H9 (cell line): ENCODE results near the gene GRM1. TPM values are rescaled to one million over a fixed set of nuclear protein-coding genes. Genes with fewer than 3 reads are reported as not detected.

ENCODE experiments used
- DNase-seq: peaks from one replicate; pipeline ENCODE4 v3.0.0-alpha.2; 2017
- H2AFZ ChIP-seq: one replicate; pipeline ENCODE4 v1.6.1; 2013; ENCODE audit warnings: mild to moderate bottlenecking, low read length, control low read depth, moderate library complexity
- H2AK5ac ChIP-seq: 2 replicates; pipeline ENCODE4 v1.6.1; 2013; ENCODE audit warnings: low read length, control low read depth, mixed read lengths; ENCODE audit not compliant: insufficient read length
- H2BK120ac ChIP-seq: one replicate; pipeline ENCODE4 v1.6.1; 2013; ENCODE audit warnings: low read depth, mild to moderate bottlenecking, low read length, control low read depth, inconsistent platforms; ENCODE audit not compliant: poor library complexity, severe bottlenecking
- H2BK12ac ChIP-seq: 2 replicates; pipeline ENCODE4 v1.6.1; 2013; ENCODE audit warnings: low read length, control low read depth, mixed read lengths, low read depth; ENCODE audit not compliant: insufficient read length
- H2BK15ac ChIP-seq: 2 replicates; pipeline ENCODE4 v1.6.1; 2013; ENCODE audit warnings: low read depth, low read length, control low read depth
- H2BK20ac ChIP-seq: one replicate; pipeline ENCODE4 v1.6.1; 2013; ENCODE audit warnings: low read depth, mild to moderate bottlenecking, low read length, control low read depth, inconsistent platforms; ENCODE audit not compliant: poor library complexity, severe bottlenecking
- H2BK5ac ChIP-seq: 2 replicates; pipeline ENCODE4 v1.6.1; 2013; ENCODE audit warnings: low read length, control low read depth, mixed read lengths; ENCODE audit not compliant: insufficient read length
- H3K14ac ChIP-seq: 2 replicates; pipeline ENCODE4 v1.6.1; 2013; ENCODE audit warnings: low read length, control low read depth; ENCODE audit not compliant: insufficient read depth
- H3K18ac ChIP-seq: 2 replicates; pipeline ENCODE4 v1.6.1; 2013; ENCODE audit warnings: low read depth, mild to moderate bottlenecking, mixed read lengths, low read length, control low read depth; ENCODE audit not compliant: insufficient read length
- H3K23ac ChIP-seq: 2 replicates; pipeline ENCODE4 v1.6.1; 2013; ENCODE audit warnings: low read length, control low read depth, mixed read lengths, low read depth; ENCODE audit not compliant: insufficient read length
- H3K23me2 ChIP-seq: 2 replicates; pipeline ENCODE4 v1.6.1; 2013; ENCODE audit warnings: low read depth, mild to moderate bottlenecking, mixed read lengths, low read length, control low read depth; ENCODE audit not compliant: insufficient read length, poor library complexity, severe bottlenecking
- H3K27ac ChIP-seq: 2 replicates; pipeline ENCODE4 v1.5.1; 2013; ENCODE audit warnings: low read length, control low read depth, mixed read lengths, low read depth; ENCODE audit not compliant: insufficient read length
- H3K27me3 ChIP-seq: 2 replicates; pipeline ENCODE4 v1.6.1; 2013; ENCODE audit warnings: low read length, control low read depth, inconsistent platforms; ENCODE audit not compliant: insufficient read depth
- H3K4ac ChIP-seq: 2 replicates; pipeline ENCODE4 v1.6.1; 2013; ENCODE audit warnings: low read depth, mild to moderate bottlenecking, control low read depth, inconsistent platforms, low read length, moderate library complexity
- H3K4me1 ChIP-seq: 2 replicates; pipeline ENCODE4 v1.6.1; 2013; ENCODE audit warnings: low read length, control low read depth, inconsistent platforms; ENCODE audit not compliant: insufficient read depth
- H3K4me2 ChIP-seq: 2 replicates; pipeline ENCODE4 v1.6.1; 2013; ENCODE audit warnings: low read length, control low read depth, mixed read lengths; ENCODE audit not compliant: insufficient read length, insufficient read depth
- H3K56ac ChIP-seq: 2 replicates; pipeline ENCODE4 v1.6.1; 2013; ENCODE audit warnings: low read depth, mild to moderate bottlenecking, mixed read lengths, low read length, control low read depth; ENCODE audit not compliant: insufficient read length
- H3K79me1 ChIP-seq: 2 replicates; pipeline ENCODE4 v1.6.1; 2013; ENCODE audit warnings: low read depth, mild to moderate bottlenecking, moderate library complexity, low read length, control low read depth, inconsistent platforms; ENCODE audit not compliant: insufficient read depth, poor library complexity, severe bottlenecking
- H3K79me2 ChIP-seq: 2 replicates; pipeline ENCODE4 v1.6.1; 2013; ENCODE audit warnings: low read length, control low read depth, inconsistent platforms; ENCODE audit not compliant: insufficient read depth
- H3K9ac ChIP-seq: 2 replicates; pipeline ENCODE4 v1.6.1; 2013; ENCODE audit warnings: low read length, control low read depth, mixed read lengths; ENCODE audit not compliant: insufficient read length; ENCODE audit errors: extremely low read depth
- H3K9me3 ChIP-seq: one replicate; pipeline ENCODE4 v1.6.1; 2013; ENCODE audit warnings: low read depth, low read length, inconsistent platforms; ENCODE audit not compliant: control insufficient read depth
- H3T11ph ChIP-seq: one replicate; pipeline ENCODE4 v1.6.1; 2013; ENCODE audit warnings: mild to moderate bottlenecking, low read length, control low read depth, inconsistent platforms
- H4K20me1 ChIP-seq: one replicate; pipeline ENCODE4 v1.6.1; 2013; ENCODE audit not compliant: control insufficient read depth, insufficient read length, insufficient read depth
- H4K5ac ChIP-seq: 2 replicates; pipeline ENCODE4 v1.6.1; 2013; ENCODE audit warnings: low read depth, mild to moderate bottlenecking, mixed read lengths, low read length, control low read depth; ENCODE audit not compliant: insufficient read length
- H4K8ac ChIP-seq: replicated peaks from 2 replicates; pipeline ENCODE4 v1.6.1; 2013; ENCODE audit warnings: low read length, control low read depth, mixed read lengths, low read depth; ENCODE audit not compliant: insufficient read length
- H4K91ac ChIP-seq: 2 replicates; pipeline ENCODE4 v1.6.1; 2013; ENCODE audit warnings: low read depth, mild to moderate bottlenecking, moderate library complexity, mixed read lengths, low read length, control low read depth; ENCODE audit not compliant: insufficient read length
- H3K27ac Mint-ChIP-seq, 3 experiments: 2 replicates in 2 of 3; 3 replicates in 1 of 3; pipeline ENCODE4 v1.8.0; 2020 to 2021; ENCODE audit warnings: mixed read lengths in 3 of 3, mild to moderate bottlenecking in 1 of 3, moderate library complexity in 1 of 3
- H3K27me3 Mint-ChIP-seq: 2 replicates; pipeline ENCODE4 v1.8.0; 2021; ENCODE audit warnings: low read depth, mild to moderate bottlenecking, moderate library complexity, mixed read lengths
- H3K36me3 Mint-ChIP-seq, 3 experiments: 2 replicates in 2 of 3; 3 replicates in 1 of 3; pipeline ENCODE4 v1.8.0; 2020 to 2021; ENCODE audit warnings: low read depth in 3 of 3, mixed read lengths in 3 of 3; ENCODE audit not compliant: insufficient read depth in 1 of 3
- H3K4me1 Mint-ChIP-seq, 2 experiments: 2 replicates each; pipeline ENCODE4 v1.8.0; 2020; ENCODE audit warnings: mixed read lengths in 2 of 2
- H3K4me3 Mint-ChIP-seq, 2 experiments: 2 replicates in 1 of 2; 3 replicates in 1 of 2; pipeline ENCODE4 v1.8.0; 2020 to 2021; ENCODE audit warnings: mild to moderate bottlenecking in 2 of 2, mixed read lengths in 2 of 2, moderate library complexity in 1 of 2
- H3K9me3 Mint-ChIP-seq, 2 experiments: 2 replicates in 1 of 2; 3 replicates in 1 of 2; pipeline ENCODE4 v1.8.0; 2020; ENCODE audit warnings: mild to moderate bottlenecking in 2 of 2, mixed read lengths in 2 of 2, moderate library complexity in 1 of 2
- WGBS: extraction: QIAGEN DNeasy Blood & Tissue Kit; methylation state at CpG from one replicate; pipeline ENCODE4 v1.1.7; 2013; ENCODE audit warnings: missing lambda C conversion rate, low lambda C conversion rate, mixed read lengths; ENCODE audit not compliant: insufficient read length; ENCODE audit errors: extremely low coverage; 5-methylcytosine and 5-hydroxymethylcytosine counted together
- total RNA-seq: library from RNA; stranded (reverse); gene quantifications from 2 replicates; pipeline ENCODE4 v1.2.1, GENCODE V29; 2021
- TF ChIP-seq, protein P1 (sequence below): fragments of 200-600 bp; sonication (generic); conservative IDR thresholded peaks from 3 replicates; pipeline ENCODE4 v1.8.0; 2021; ENCODE audit warnings: antibody characterized with exemption, mild to moderate bottlenecking

The GRM1 gene
- total RNA-seq, 1 experiment from 2014 or later: 0.39 TPM

DNA sequence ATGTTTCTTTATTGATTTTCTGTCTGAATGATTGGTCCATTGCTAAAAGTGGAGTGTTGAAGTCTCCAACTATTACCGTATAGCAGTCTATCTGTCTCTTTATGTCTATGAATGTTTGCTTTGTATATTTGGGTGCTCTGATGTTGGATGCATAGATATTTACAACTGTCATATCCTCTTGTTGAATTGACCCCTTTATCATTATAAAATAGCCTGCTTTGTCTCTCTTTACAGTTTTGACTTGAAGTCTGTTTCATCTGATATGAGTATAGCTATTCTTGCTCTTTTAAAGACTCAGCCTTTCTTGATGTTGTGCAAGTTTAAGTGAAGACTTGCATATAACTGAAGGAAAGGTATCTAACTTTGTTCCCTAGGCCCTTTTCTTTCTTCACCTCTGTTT, 341.0 kb downstream of the GRM1 start:
- H4K91ac ChIP-seq: no peak overlapping the region
- H3K23ac ChIP-seq: no peak overlapping the region
- no CpG with 5 or more reads among the region's 1 CpG for WGBS
- no peaks in the 10 kb centered on the region for H3K27me3 ChIP-seq
- no peaks in the 10 kb centered on the region for H3K36me3 Mint-ChIP-seq
- H3K27me3 Mint-ChIP-seq: no peaks in the 10 kb centered on the region
- H2BK5ac ChIP-seq: no peak overlapping the region
- H3K56ac ChIP-seq: no peak overlapping the region
- peaks cover 0 to 6% of the 10 kb centered on the region in 2 experiments; a peak in 2 of 5 replicates for H3K9me3 Mint-ChIP-seq
- no peak overlapping the region for H2BK20ac ChIP-seq
- TF ChIP-seq, protein P1, sequence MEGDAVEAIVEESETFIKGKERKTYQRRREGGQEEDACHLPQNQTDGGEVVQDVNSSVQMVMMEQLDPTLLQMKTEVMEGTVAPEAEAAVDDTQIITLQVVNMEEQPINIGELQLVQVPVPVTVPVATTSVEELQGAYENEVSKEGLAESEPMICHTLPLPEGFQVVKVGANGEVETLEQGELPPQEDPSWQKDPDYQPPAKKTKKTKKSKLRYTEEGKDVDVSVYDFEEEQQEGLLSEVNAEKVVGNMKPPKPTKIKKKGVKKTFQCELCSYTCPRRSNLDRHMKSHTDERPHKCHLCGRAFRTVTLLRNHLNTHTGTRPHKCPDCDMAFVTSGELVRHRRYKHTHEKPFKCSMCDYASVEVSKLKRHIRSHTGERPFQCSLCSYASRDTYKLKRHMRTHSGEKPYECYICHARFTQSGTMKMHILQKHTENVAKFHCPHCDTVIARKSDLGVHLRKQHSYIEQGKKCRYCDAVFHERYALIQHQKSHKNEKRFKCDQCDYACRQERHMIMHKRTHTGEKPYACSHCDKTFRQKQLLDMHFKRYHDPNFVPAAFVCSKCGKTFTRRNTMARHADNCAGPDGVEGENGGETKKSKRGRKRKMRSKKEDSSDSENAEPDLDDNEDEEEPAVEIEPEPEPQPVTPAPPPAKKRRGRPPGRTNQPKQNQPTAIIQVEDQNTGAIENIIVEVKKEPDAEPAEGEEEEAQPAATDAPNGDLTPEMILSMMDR: no peak
- H3K27ac ChIP-seq: no peak overlapping the region
- no peak overlapping the region for H2BK15ac ChIP-seq
- H3K27ac Mint-ChIP-seq: no peak overlapping the region
- no peak overlapping the region for H3K9ac ChIP-seq
- no peak overlapping the region for H2BK12ac ChIP-seq
- H4K5ac ChIP-seq: no peak overlapping the region
- H3K4ac ChIP-seq: no peak overlapping the region
- H3K4me3 Mint-ChIP-seq: no peak overlapping the region
- H3K23me2 ChIP-seq: no peaks in the 10 kb centered on the region
- H2AK5ac ChIP-seq: no peak overlapping the region
- H3K4me1 Mint-ChIP-seq: no peaks in the 10 kb centered on the region
- no peak overlapping the region for H2BK120ac ChIP-seq
- H2AFZ ChIP-seq: no peak overlapping the region
- no peak overlapping the region for H3T11ph ChIP-seq
- H3K79me1 ChIP-seq: no peaks in the 10 kb centered on the region
- H3K9me3 ChIP-seq: no peaks in the 10 kb centered on the region
- H3K14ac ChIP-seq: no peak overlapping the region
- H4K20me1 ChIP-seq: no peaks in the 10 kb centered on the region
- no peaks in the 10 kb centered on the region for H3K4me1 ChIP-seq
- no peak for DNase-seq
- no peak overlapping the region for H4K8ac ChIP-seq
- H3K79me2 ChIP-seq: no peaks in the 10 kb centered on the region
- H3K18ac ChIP-seq: no peak overlapping the region
- H3K4me2 ChIP-seq: no peak overlapping the region
